HEK293 (cell line): ENCODE data around the gene TTF1.
A peak's percentile ranks its signal among the peaks of the same experiment; 100 is the strongest.

Experiments used
- CTCF ChIA-PET: fragments of 350-600 bp; formaldehyde crosslinking; extraction: SDS; loops from one replicate; lab custom pipeline; 2021; ENCODE audit warnings: antibody characterized with exemption; lab: Yijun Ruan, JAX
- POLR2A ChIA-PET: fragments of 300-600 bp; formaldehyde crosslinking; extraction: SDS; loops from one replicate; lab custom pipeline; 2020; ENCODE audit warnings: antibody characterized with exemption, inconsistent platforms; lab: Yijun Ruan, JAX
- H3K27ac ChIP-seq: fragments of 200-500 bp; sonication (Bioruptor generic); 2 replicates; pipeline ENCODE4 v1.5.1; 2014; ENCODE audit warnings: low read depth, low read length, control low read depth, inconsistent platforms; ENCODE audit errors: extremely low read depth
- H3K36me3 ChIP-seq, 2 experiments: fragments of 200-500 bp in 1 of 2; sonication (Bioruptor generic) in 1 of 2; 1 replicate in 1 of 2; 2 replicates in 1 of 2; pipeline ENCODE4 v1.5.1; 2014 to 2017; ENCODE audit warnings: inconsistent platforms in 2 of 2, low read length in 2 of 2; ENCODE audit not compliant: control insufficient read depth in 2 of 2, insufficient read depth in 1 of 2
- H3K4me1 ChIP-seq: fragments of 200-500 bp; sonication (Bioruptor generic); 2 replicates; pipeline ENCODE4 v1.5.1; 2014; ENCODE audit warnings: mild to moderate bottlenecking, low read length, inconsistent platforms; ENCODE audit not compliant: control insufficient read depth, insufficient read depth
- H3K4me3 ChIP-seq: 2 replicates; pipeline ENCODE4 v1.5.1; 2011; ENCODE audit warnings: low read depth, mild to moderate bottlenecking, control low read depth, low read length, moderate library complexity
- H3K9me3 ChIP-seq: fragments of 200-500 bp; sonication (Bioruptor generic); 2 replicates; pipeline ENCODE4 v1.5.1; 2014; ENCODE audit warnings: low read depth, low read length, inconsistent platforms; ENCODE audit not compliant: control insufficient read depth, insufficient read depth
- BCL6B ChIP-seq: fragments of 450-650 bp; formaldehyde crosslinking; IDR thresholded peaks from 2 replicates; pipeline ENCODE4 v1.5.1; 2017; ENCODE audit warnings: missing biosample characterization, missing genetic modification characterization
- KLF1 ChIP-seq: fragments of 450-650 bp; formaldehyde crosslinking; IDR thresholded peaks from 2 replicates; pipeline ENCODE4 v1.5.1; 2016; ENCODE audit warnings: missing biosample characterization, missing genetic modification characterization
- KLF8 ChIP-seq: fragments of 450-650 bp; formaldehyde crosslinking; IDR thresholded peaks from 2 replicates; pipeline ENCODE4 v1.5.1; 2016; ENCODE audit warnings: missing biosample characterization, missing genetic modification characterization
- PATZ1 ChIP-seq: fragments of 450-650 bp; formaldehyde crosslinking; IDR thresholded peaks from 2 replicates; pipeline ENCODE4 v1.5.1; 2016; ENCODE audit warnings: missing biosample characterization, missing genetic modification characterization
- PBX3 ChIP-seq: sonication (generic); formaldehyde crosslinking; IDR thresholded peaks from 2 replicates; pipeline ENCODE4 v1.8.1; 2022; ENCODE audit warnings: mild to moderate bottlenecking, moderate library complexity, missing genetic modification reagents
- PRDM10 ChIP-seq: fragments of 450-650 bp; formaldehyde crosslinking; IDR thresholded peaks from 2 replicates; pipeline ENCODE4 v1.5.1; 2016; ENCODE audit warnings: missing biosample characterization, missing genetic modification characterization
- SP2 ChIP-seq: fragments of 450-650 bp; formaldehyde crosslinking; IDR thresholded peaks from 2 replicates; pipeline ENCODE4 v1.5.1; 2016; ENCODE audit warnings: missing biosample characterization, missing genetic modification characterization
- YY2 ChIP-seq: fragments of 450-650 bp; formaldehyde crosslinking; IDR thresholded peaks from 2 replicates; pipeline ENCODE4 v1.5.1; 2016; ENCODE audit warnings: missing biosample characterization, missing genetic modification characterization
- ZBTB1 ChIP-seq: fragments of 450-650 bp; formaldehyde crosslinking; IDR thresholded peaks from 2 replicates; pipeline ENCODE4 v1.5.1; 2016; ENCODE audit warnings: missing biosample characterization, missing genetic modification characterization
- ZFP3 ChIP-seq: fragments of 450-650 bp; formaldehyde crosslinking; IDR thresholded peaks from 2 replicates; pipeline ENCODE4 v1.5.1; 2016; ENCODE audit warnings: low read depth, missing biosample characterization, missing genetic modification characterization
- ZNF112 ChIP-seq: fragments of 450-650 bp; formaldehyde crosslinking; IDR thresholded peaks from 2 replicates; pipeline ENCODE4 v1.5.0; 2017; ENCODE audit warnings: missing biosample characterization, missing genetic modification characterization
- ZNF169 ChIP-seq: fragments of 450-650 bp; formaldehyde crosslinking; IDR thresholded peaks from 2 replicates; pipeline ENCODE4 v1.5.1; 2016; ENCODE audit warnings: missing biosample characterization, missing genetic modification characterization
- ZNF2 ChIP-seq: fragments of 450-650 bp; formaldehyde crosslinking; IDR thresholded peaks from 2 replicates; pipeline ENCODE4 v1.5.1; 2016; ENCODE audit warnings: missing biosample characterization, missing genetic modification characterization
- ZNF23 ChIP-seq: fragments of 450-650 bp; formaldehyde crosslinking; IDR thresholded peaks from 2 replicates; pipeline ENCODE4 v1.5.1; 2016; ENCODE audit warnings: missing biosample characterization, missing genetic modification characterization, borderline replicate concordance
- ZNF248 ChIP-seq: fragments of 450-650 bp; formaldehyde crosslinking; IDR thresholded peaks from 2 replicates; pipeline ENCODE4 v1.5.1; 2017; ENCODE audit warnings: missing biosample characterization, missing genetic modification characterization
- ZNF324 ChIP-seq: fragments of 450-650 bp; formaldehyde crosslinking; IDR thresholded peaks from 2 replicates; pipeline ENCODE4 v1.5.1; 2016; ENCODE audit warnings: missing biosample characterization, missing genetic modification characterization
- ZNF404 ChIP-seq: fragments of 450-650 bp; formaldehyde crosslinking; IDR thresholded peaks from 2 replicates; pipeline ENCODE4 v1.5.1; 2017; ENCODE audit warnings: missing biosample characterization, missing genetic modification characterization
- ZNF449 ChIP-seq: fragments of 450-650 bp; formaldehyde crosslinking; IDR thresholded peaks from 2 replicates; pipeline ENCODE4 v1.5.1; 2017; ENCODE audit warnings: missing biosample characterization, mild to moderate bottlenecking, missing genetic modification characterization, moderate library complexity
- ZNF521 ChIP-seq: fragments of 450-650 bp; formaldehyde crosslinking; IDR thresholded peaks from 2 replicates; pipeline ENCODE4 v1.5.1; 2017; ENCODE audit warnings: missing biosample characterization, mild to moderate bottlenecking, missing genetic modification characterization
- ZNF544 ChIP-seq: fragments of 450-650 bp; formaldehyde crosslinking; IDR thresholded peaks from 2 replicates; pipeline ENCODE4 v1.5.0; 2017; ENCODE audit warnings: missing biosample characterization, missing genetic modification characterization
- ZNF580 ChIP-seq: fragments of 450-650 bp; formaldehyde crosslinking; IDR thresholded peaks from 2 replicates; pipeline ENCODE4 v1.5.1; 2016; ENCODE audit warnings: missing biosample characterization, missing genetic modification characterization
- ZNF660 ChIP-seq: fragments of 450-650 bp; IDR thresholded peaks from 2 replicates; pipeline ENCODE4 v1.5.1; 2018; ENCODE audit warnings: missing biosample characterization, mild to moderate bottlenecking, missing genetic modification characterization
- ZNF791 ChIP-seq: fragments of 450-650 bp; formaldehyde crosslinking; IDR thresholded peaks from 2 replicates; pipeline ENCODE4 v1.5.1; 2016; ENCODE audit warnings: missing biosample characterization, missing genetic modification characterization

Gene TTF1

GRCh38 chr9:132383462-132383883 lies 23.2 kb downstream of the TTF1 start:
- Histone ChIP-seq H3K4me1 (no peaks in the 10 kb centered on the region), H3K4me3 (no peak overlapping the region), H3K36me3 (peaks cover 33 to 85% of the 10 kb centered on the region in 2 experiments), H3K9me3 (no peaks in the 10 kb centered on the region), H3K27ac (no peak overlapping the region)
- no peak for TF ChIP-seq KLF1
- no peak for TF ChIP-seq KLF8
- TF ChIP-seq ZNF544 (tag by site-specific recombination): no peak
- no peak for TF ChIP-seq ZNF23
- no peak for TF ChIP-seq YY2
- no peak for TF ChIP-seq ZFP3
- no peak for TF ChIP-seq ZNF2 (tag by site-specific recombination)
- TF ChIP-seq ZNF791 (tag by site-specific recombination): no peak
- no peak for TF ChIP-seq ZNF660 (tag by site-specific recombination)
- TF ChIP-seq ZNF449 (tag by site-specific recombination): no peak
- no peak for TF ChIP-seq ZBTB1
- TF ChIP-seq ZNF169: no peak
- TF ChIP-seq ZNF248 (tag by site-specific recombination): no peak
- no peak for TF ChIP-seq PATZ1
- no peak for TF ChIP-seq ZNF580
- no peak for TF ChIP-seq BCL6B (tag by site-specific recombination)
- no peak for TF ChIP-seq PRDM10
- POLR2A ChIA-PET: interaction anchor here (1.1 kb wide), 1 partner anchor 28 kb away, joined by 7 read pairs; the partner anchor contains the start of gene SETX
- CTCF ChIA-PET: interaction anchor here (0.5 to 0.6 kb wide), 2 partner anchors 18 to 30 kb away, joined by 3 read pairs; no protein-coding TSS in a partner anchor

GRCh38 chr9:132381966-132382541 lies 24.6 kb downstream of the TTF1 start:
- no peaks in the 10 kb centered on the region for H3K9me3 ChIP-seq
- ChIA-PET POLR2A (no interaction called here), CTCF (interaction anchor here (0.6 to 1.5 kb wide), 3 partner anchors 8 to 113 kb away, joined by 3 to 6 read pairs (median 3); no protein-coding TSS in a partner anchor)
- peaks cover 30 to 85% of the 10 kb centered on the region in 2 experiments for H3K36me3 ChIP-seq
- no peak for TF ChIP-seq PBX3 (CRISPR knock-in tag)
- no peak for TF ChIP-seq ZNF324 (tag by site-specific recombination)
- no peak for TF ChIP-seq ZNF404
- no peak for TF ChIP-seq ZNF521
- no peak for TF ChIP-seq ZNF112 (tag by site-specific recombination)
- TF ChIP-seq SP2 (tag by site-specific recombination): no peak
- 0 out of 2 replicates have a peak overlapping the region, but pooled peaks have one; percentile 16 for H3K27ac ChIP-seq
- H3K4me1 ChIP-seq: no peaks in the 10 kb centered on the region
- H3K4me3 ChIP-seq: no peak overlapping the region
